PC-9 (cell line): ENCODE results near the gene IGFBP5. TPM values are rescaled to one million over a fixed set of nuclear protein-coding genes. Genes with fewer than 3 reads are reported as not detected.

ENCODE experiments used
- BruUV-seq: library from RNA; stranded (reverse); fragments of 400-500 nt; replicated peaks from 2 replicates; lab custom pipeline; 2021; lab: Mats Ljungman, UMichigan
- CTCF ChIA-PET: fragments of 300-600 bp; sonication (Branson Sonifier 250); formaldehyde crosslinking; loops from one replicate; lab custom pipeline; 2022; ENCODE audit warnings: antibody characterized with exemption; lab: Charles Lee
- POLR2A ChIA-PET: fragments of 300-600 bp; sonication (Branson Sonifier 250); formaldehyde crosslinking; loops from one replicate; lab custom pipeline; 2022; ENCODE audit warnings: antibody characterized with exemption; ENCODE audit not compliant: unreplicated experiment; lab: Charles Lee
- DNase-seq, 2 experiments: peaks; one replicate each; pipeline versions ENCODE4 v3.0.0 to v3.0.0-alpha.2; 2015 to 2022; ENCODE audit warnings: mixed read lengths in 1 of 2
- H2AFZ ChIP-seq: fragments of 200-600 bp; sonication (generic); 2 replicates; pipeline ENCODE4 v1.8.1; 2017; ENCODE audit warnings: antibody characterized with exemption
- H3F3A ChIP-seq: fragments of 200-600 bp; sonication (generic); 2 replicates; pipeline ENCODE4 v1.8.1; 2017; ENCODE audit warnings: antibody characterized with exemption, mild to moderate bottlenecking, low read depth; ENCODE audit not compliant: insufficient read depth
- H3K27ac ChIP-seq: fragments of 200-600 bp; sonication (generic); 2 replicates; pipeline ENCODE4 v1.6.1; 2016; ENCODE audit warnings: mixed run types
- H3K27me3 ChIP-seq: fragments of 200-600 bp; sonication (generic); 2 replicates; pipeline ENCODE4 v1.6.1; 2016; ENCODE audit warnings: low read depth, mixed run types; ENCODE audit not compliant: insufficient read depth
- H3K36me3 ChIP-seq: fragments of 200-600 bp; sonication (generic); 2 replicates; pipeline ENCODE4 v1.6.1; 2016; ENCODE audit warnings: low read depth, mixed run types
- H3K4me1 ChIP-seq: fragments of 200-600 bp; sonication (generic); replicated peaks from 2 replicates; pipeline ENCODE4 v1.6.1; 2016; ENCODE audit warnings: mixed run types; ENCODE audit not compliant: insufficient read depth
- H3K4me2 ChIP-seq: fragments of 200-600 bp; sonication (generic); 2 replicates; pipeline ENCODE4 v1.6.1; 2017; ENCODE audit warnings: mixed run types
- H3K4me3 ChIP-seq: fragments of 200-600 bp; sonication (generic); 2 replicates; pipeline ENCODE4 v1.6.1; 2016; ENCODE audit warnings: mixed run types
- H3K79me2 ChIP-seq: fragments of 200-600 bp; sonication (generic); 2 replicates; pipeline ENCODE4 v1.6.1; 2017; ENCODE audit warnings: low read depth, mixed run types
- H3K9me2 ChIP-seq: fragments of 200-600 bp; sonication (generic); 2 replicates; pipeline ENCODE4 v1.8.1; 2017; ENCODE audit warnings: mild to moderate bottlenecking; ENCODE audit not compliant: insufficient read depth
- H3K9me3 ChIP-seq: fragments of 200-600 bp; sonication (generic); 2 replicates; pipeline ENCODE4 v1.8.1; 2016; ENCODE audit warnings: low read depth; ENCODE audit not compliant: insufficient read depth
- H4K20me1 ChIP-seq: fragments of 200-600 bp; sonication (generic); 2 replicates; pipeline ENCODE4 v1.8.1; 2017; ENCODE audit not compliant: insufficient read depth
- CTCF ChIP-seq: fragments of 200-600 bp; sonication (generic); conservative IDR thresholded peaks from 2 replicates; pipeline ENCODE4 v1.6.1; 2017; ENCODE audit warnings: mixed run types, antibody characterized with exemption, mild to moderate bottlenecking, moderate library complexity
- EZH2 ChIP-seq: fragments of 200-600 bp; sonication (generic); IDR thresholded peaks from 2 replicates; pipeline ENCODE4 v1.8.0; 2017; ENCODE audit warnings: antibody characterized with exemption, low read depth
- intact Hi-C: fragments of 100-400 bp; cut with micrococcal nuclease; formaldehyde crosslinking; loops from one replicate; pipeline ENCODE4 v1.10.0; 2022; ENCODE audit not compliant: unreplicated experiment
- total RNA-seq: library from RNA; stranded (reverse); gene quantifications from 2 replicates; pipeline ENCODE4 v1.2.3, GENCODE V29; 2021

The IGFBP5 gene
- total RNA-seq, 1 experiment from 2014 or later, result 5.5 TPM

- no peak for DNase-seq
- Histone ChIP-seq H3K27me3 (no peaks in the 10 kb centered on the region), H3K9me2 (no peaks in the 10 kb centered on the region), H4K20me1 (no peaks in the 10 kb centered on the region), H3K4me1 (no peaks in the 10 kb centered on the region; the same call in 1 of the 2 replicates), H3K79me2 (no peaks in the 10 kb centered on the region), H3K4me3 (no peak overlapping the region), H3F3A (no peaks in the 10 kb centered on the region), H3K36me3 (no peaks in the 10 kb centered on the region), H3K4me2 (no peak overlapping the region), H3K27ac (no peak overlapping the region), H3K9me3 (no peaks in the 10 kb centered on the region), H2AFZ (no peak overlapping the region)
- BruUV-seq, result no TSS peak
- CTCF ChIA-PET, result interaction anchor here (0.6 kb wide), 1 partner anchor 176 kb away, joined by 4 read pairs; no protein-coding TSS in a partner anchor
- intact Hi-C loops, result no loop called here
- no peak for TF ChIP-seq EZH2
- TF ChIP-seq CTCF, result no peak
- POLR2A ChIA-PET, result interaction anchor here (0.6 kb wide), 1 partner anchor 1055 kb away, joined by 3 read pairs; no protein-coding TSS in a partner anchor
Observed at GRCh38 chr2:216715402-216715974, 20.1 kb upstream of the IGFBP5 start.

GRCh38 chr2:216714376-216714775, 19.0 kb upstream of the IGFBP5 start:
- Histone ChIP-seq H3K4me2 (no peak overlapping the region), H3K4me3 (no peak overlapping the region), H3K4me1 (no peaks in the 10 kb centered on the region; the same call in 1 of the 2 replicates), H3F3A (no peaks in the 10 kb centered on the region), H3K9me3 (peaks cover 3% of the 10 kb centered on the region; the same call in 1 of the 2 replicates), H3K27me3 (no peaks in the 10 kb centered on the region), H3K27ac (no peak overlapping the region), H3K79me2 (no peaks in the 10 kb centered on the region), H3K9me2 (no peaks in the 10 kb centered on the region), H2AFZ (no peak overlapping the region), H3K36me3 (no peaks in the 10 kb centered on the region), H4K20me1 (no peaks in the 10 kb centered on the region)
- BruUV-seq, result no TSS peak
- ChIA-PET POLR2A (no interaction called here), CTCF (no interaction called here)
- TF ChIP-seq EZH2 (no peak), CTCF (no peak)
- intact Hi-C loops, result no loop called here
- DNase-seq, result no peak

DNA sequence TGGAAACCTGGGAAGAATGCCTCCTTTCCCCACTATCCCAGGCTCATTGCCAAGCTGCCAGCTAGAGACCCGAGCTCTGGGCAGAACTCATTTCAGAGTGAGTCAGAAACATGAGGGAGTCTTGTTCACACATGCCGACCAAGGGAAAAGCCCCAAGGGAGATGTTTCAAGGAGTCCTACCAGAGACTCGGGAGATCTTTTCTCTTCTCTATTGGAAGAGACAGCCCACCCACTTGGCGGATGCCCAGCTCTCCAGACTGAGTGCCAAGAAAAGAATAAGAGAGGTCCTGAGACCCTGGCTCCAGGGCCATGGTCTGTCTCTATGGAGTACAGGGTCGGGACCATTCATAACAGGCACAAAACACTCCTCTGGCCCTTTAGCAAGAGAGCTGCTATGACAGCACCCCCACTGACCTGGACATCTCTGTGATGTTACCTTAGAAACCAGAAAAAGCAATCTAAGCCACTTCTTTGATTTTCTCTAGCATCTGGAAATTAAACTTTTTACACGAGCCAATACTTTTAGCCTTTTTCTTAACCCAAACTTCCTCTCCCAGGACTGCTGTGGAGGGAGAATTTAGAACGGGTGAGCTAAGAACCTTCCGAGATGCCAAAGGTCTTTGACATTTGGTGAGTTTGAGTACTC, 18.5 kb upstream of the IGFBP5 start:
- no peaks in the 10 kb centered on the region for H3K79me2 ChIP-seq
- intact Hi-C loops, result no loop called here
- H3K9me2 ChIP-seq, result no peaks in the 10 kb centered on the region
- no peak overlapping the region for H3K4me2 ChIP-seq
- no peak overlapping the region for H2AFZ ChIP-seq
- no peaks in the 10 kb centered on the region for H3K27me3 ChIP-seq
- no peaks in the 10 kb centered on the region; the same call in 1 of the 2 replicates for H3K4me1 ChIP-seq
- H4K20me1 ChIP-seq, result no peaks in the 10 kb centered on the region
- H3K27ac ChIP-seq, result no peak overlapping the region
- no peaks in the 10 kb centered on the region for H3F3A ChIP-seq
- ChIA-PET CTCF (no interaction called here), POLR2A (no interaction called here)
- TF ChIP-seq CTCF (no peak), EZH2 (no peak)
- BruUV-seq, result no TSS peak
- no peak for DNase-seq
- H3K9me3 ChIP-seq, result peaks cover 5% of the 10 kb centered on the region; the same call in 1 of the 2 replicates
- H3K4me3 ChIP-seq, result no peak overlapping the region
- no peaks in the 10 kb centered on the region for H3K36me3 ChIP-seq
